Thoracic aorta (tissue), 2 donors: ENCODE measurements around the gene PVRIG. TPM values are rescaled to one million over a fixed set of nuclear protein-coding genes. Genes with fewer than 3 reads are reported as not detected.
"Not testable (repeated sequence)": the region's sequence is repeated elsewhere in the genome, so short reads cannot be mapped to it uniquely, and the experiment has no call there.

Experiments
- ATAC-seq: fragments of 150-250 bp; one replicate; pipeline ENCODE4 v1.8.0; 2017; ENCODE audit warnings: low read depth; ENCODE audit not compliant: insufficient number of reproducible peaks, low FRiP score
- DNase-seq: peaks from one replicate; pipeline ENCODE4 v3.0.0-alpha.2; 2020; ENCODE audit warnings: low spot score
- H3K27ac ChIP-seq, 2 donors: fragments of 200-600 bp; sonication (generic); 1 replicate in 1 of 2; 2 replicates in 1 of 2; pipeline ENCODE4 v1.5.1; 2016; ENCODE audit warnings: mild to moderate bottlenecking in 2 of 2, moderate library complexity in 2 of 2
- H3K27me3 ChIP-seq: fragments of 200-600 bp; sonication (generic); replicated peaks from 2 replicates; pipeline ENCODE4 v1.6.0; 2016; ENCODE audit warnings: mild to moderate bottlenecking; ENCODE audit not compliant: insufficient read depth
- H3K36me3 ChIP-seq: fragments of 200-600 bp; sonication (generic); one replicate; pipeline ENCODE4 v1.5.1; 2016
- H3K4me1 ChIP-seq, 2 donors: fragments of 200-600 bp; sonication (generic); 1 replicate in 1 of 2; 2 replicates in 1 of 2; pipeline versions ENCODE4 v1.5.1 to v1.6.0; 2016; ENCODE audit warnings: low read depth in 2 of 2, mild to moderate bottlenecking in 1 of 2; ENCODE audit not compliant: control insufficient read depth in 1 of 2
- H3K4me3 ChIP-seq: fragments of 200-600 bp; sonication (generic); 2 replicates; pipeline ENCODE4 v1.5.1; 2016; ENCODE audit warnings: mild to moderate bottlenecking
- H3K9me3 ChIP-seq: fragments of 200-600 bp; sonication (generic); 2 replicates; pipeline ENCODE4 v1.5.1; 2016
- CTCF ChIP-seq: fragments of 200-600 bp; sonication (generic); IDR thresholded peaks from one replicate; pipeline ENCODE4 v1.5.1; 2019; ENCODE audit warnings: antibody characterized with exemption
- total RNA-seq, 2 donors: library from RNA; depleted of rRNA; stranded (reverse); fragments of >200 nt; gene quantifications; one replicate each; pipeline versions ENCODE4 v1.1.0 to v1.2.3, GENCODE V29; 2016

The PVRIG gene
- total RNA-seq, 2 donors from 2014 or later, result 0.78 TPM; not detected in 1

- not testable (repeated sequence) for H3K9me3 ChIP-seq, H3K4me1 ChIP-seq, DNase-seq, H3K4me3 ChIP-seq, H3K27me3 ChIP-seq, H3K27ac ChIP-seq, ATAC-seq, H3K36me3 ChIP-seq
Measured at GRCh38 chr7:100246121-100246864, 26.5 kb downstream of the PVRIG start.

- ATAC-seq, H3K4me1 ChIP-seq, H3K27ac ChIP-seq, H3K9me3 ChIP-seq, H3K27me3 ChIP-seq, H3K4me3 ChIP-seq, H3K36me3 ChIP-seq, DNase-seq: not testable (repeated sequence)
Measured at GRCh38 chr7:100246865-100247137, 27.1 kb downstream of the PVRIG start.

- no peak overlapping the region for H3K27ac ChIP-seq
- H3K36me3 ChIP-seq, result no peaks in the 10 kb centered on the region
- no peaks in the 10 kb centered on the region for H3K9me3 ChIP-seq
- TF ChIP-seq CTCF, result no peak
- no peaks in the 10 kb centered on the region for H3K4me1 ChIP-seq
- ATAC-seq, result no peak
- H3K27me3 ChIP-seq, result no peaks in the 10 kb centered on the region
- no peak for DNase-seq
- no peak overlapping the region for H3K4me3 ChIP-seq
Measured at GRCh38 chr7:100247152-100247757, 27.5 kb downstream of the PVRIG start.

GRCh38 chr7:100248483-100248882 is 28.7 kb downstream of the PVRIG start:
- no peaks in the 10 kb centered on the region for H3K4me1 ChIP-seq
- no peak for TF ChIP-seq CTCF
- H3K27me3 ChIP-seq, result no peaks in the 10 kb centered on the region
- H3K9me3 ChIP-seq, result no peaks in the 10 kb centered on the region
- DNase-seq (no peak), ATAC-seq (no peak)
- no peak overlapping the region for H3K27ac ChIP-seq
- no peaks in the 10 kb centered on the region for H3K36me3 ChIP-seq
- H3K4me3 ChIP-seq, result no peak overlapping the region

- H3K36me3 ChIP-seq, result no peaks in the 10 kb centered on the region
- ATAC-seq (no peak), DNase-seq (no peak)
- H3K27me3 ChIP-seq, result no peaks in the 10 kb centered on the region
- no peak for TF ChIP-seq CTCF
- no peaks in the 10 kb centered on the region for H3K4me1 ChIP-seq
- no peak overlapping the region for H3K27ac ChIP-seq
- no peaks in the 10 kb centered on the region for H3K9me3 ChIP-seq
- H3K4me3 ChIP-seq, result no peak overlapping the region
Measured at GRCh38 chr7:100257017-100257416, 37.3 kb downstream of the PVRIG start.

GRCh38 chr7:100259984-100260383 is 40.2 kb downstream of the PVRIG start:
- not testable (repeated sequence) for ATAC-seq, H3K9me3 ChIP-seq, H3K4me3 ChIP-seq, H3K27me3 ChIP-seq, H3K4me1 ChIP-seq, H3K27ac ChIP-seq, H3K36me3 ChIP-seq, DNase-seq

- not testable (repeated sequence) for H3K27me3 ChIP-seq, H3K27ac ChIP-seq, ATAC-seq, H3K36me3 ChIP-seq, H3K9me3 ChIP-seq, H3K4me3 ChIP-seq, DNase-seq, H3K4me1 ChIP-seq
Measured at GRCh38 chr7:100262896-100263295, 43.1 kb downstream of the PVRIG start.

- not testable (repeated sequence) for DNase-seq, H3K4me1 ChIP-seq, H3K27ac ChIP-seq, H3K9me3 ChIP-seq, H3K4me3 ChIP-seq, H3K27me3 ChIP-seq, H3K36me3 ChIP-seq, ATAC-seq
Measured at GRCh38 chr7:100264223-100264622, 44.5 kb downstream of the PVRIG start.

- not testable (repeated sequence) for H3K36me3 ChIP-seq, H3K4me3 ChIP-seq, H3K9me3 ChIP-seq, H3K27me3 ChIP-seq, DNase-seq, H3K27ac ChIP-seq, ATAC-seq, H3K4me1 ChIP-seq
Measured at GRCh38 chr7:100264669-100265165, 45.0 kb downstream of the PVRIG start.

- not testable (repeated sequence) for DNase-seq, H3K27me3 ChIP-seq, ATAC-seq, H3K4me1 ChIP-seq, H3K9me3 ChIP-seq, H3K36me3 ChIP-seq, H3K27ac ChIP-seq, H3K4me3 ChIP-seq
Measured at GRCh38 chr7:100265851-100266250, 46.1 kb downstream of the PVRIG start.
